OCI-LY3 (cell line): ENCODE measurements around the gene NTN4.

ENCODE experiments used
- H2AFZ ChIP-seq: fragments of 200-600, 300-600 bp; shearing (Covaris generic); 2 replicates; pipeline ENCODE4 v1.6.0; 2014; ENCODE audit warnings: antibody characterized with exemption, low read depth, low read length
- H3K27ac ChIP-seq: fragments of 200-600, 300-600 bp; sonication (generic); 2 replicates; pipeline ENCODE4 v1.5.1; 2014; ENCODE audit warnings: mild to moderate bottlenecking, low read length, moderate library complexity, mixed read lengths
- H3K27me3 ChIP-seq: fragments of 200-600, 300-600 bp; sonication (generic); 2 replicates; pipeline ENCODE4 v1.6.1; 2014; ENCODE audit warnings: low read depth, low read length, mixed read lengths
- H3K36me3 ChIP-seq: fragments of 200-600, 300-600 bp; sonication (generic); replicated peaks from 2 replicates; pipeline ENCODE3; 2014; ENCODE audit warnings: low read depth, low read length, mixed read lengths
- H3K4me1 ChIP-seq: fragments of 300-600, 200-600 bp; sonication (generic); 2 replicates; pipeline ENCODE4 v1.6.1; 2014; ENCODE audit warnings: low read length, mixed read lengths
- H3K4me2 ChIP-seq: fragments of 200-600, 300-600 bp; sonication (generic); 2 replicates; pipeline ENCODE4 v1.6.1; 2014; ENCODE audit warnings: low read length, mixed read lengths
- H3K4me3 ChIP-seq: fragments of 300-600, 200-600 bp; sonication (generic); 2 replicates; pipeline ENCODE4 v1.5.1; 2014; ENCODE audit warnings: antibody characterized with exemption, mild to moderate bottlenecking, low read length, moderate library complexity
- H3K79me2 ChIP-seq: fragments of 300-600, 200-600 bp; shearing (Covaris generic); 2 replicates; pipeline ENCODE4 v1.6.1; 2014; ENCODE audit warnings: mild to moderate bottlenecking, low read length, mixed read lengths
- H3K9ac ChIP-seq: fragments of 300-600, 200-600 bp; shearing (Covaris generic); 2 replicates; pipeline ENCODE4 v1.6.0; 2014; ENCODE audit warnings: mild to moderate bottlenecking, low read length, moderate library complexity
- H3K9me3 ChIP-seq: fragments of 200-600, 300-600 bp; shearing (Covaris generic); 2 replicates; pipeline ENCODE4 v1.6.1; 2014; ENCODE audit warnings: low read length, mixed read lengths; ENCODE audit not compliant: insufficient read depth
- H4K20me1 ChIP-seq: fragments of 200-600, 300-600 bp; sonication (generic); 2 replicates; pipeline ENCODE4 v1.6.1; 2016; ENCODE audit warnings: low read length, mixed read lengths; ENCODE audit not compliant: insufficient read depth
- CTCF ChIP-seq: fragments of 200-600, 300-600 bp; sonication (generic); IDR thresholded peaks from 2 replicates; pipeline ENCODE4 v1.5.1; 2014; ENCODE audit warnings: antibody characterized with exemption, low read length, low read depth
- EZH2phosphoT487 ChIP-seq: fragments of 200-600 bp; shearing (Covaris generic); IDR thresholded peaks from 2 replicates; pipeline ENCODE4 v1.6.1; 2018; ENCODE audit warnings: antibody characterized with exemption, mixed run types, low read depth

NTN4 gene

GRCh38 chr12:95653771-95654546 lies 136.6 kb downstream of the NTN4 start:
- H3K9me3 ChIP-seq: no peaks in the 10 kb centered on the region
- H3K4me3 ChIP-seq: no peak overlapping the region
- H4K20me1 ChIP-seq: no peaks in the 10 kb centered on the region
- H3K27me3 ChIP-seq: peaks cover 12% of the 10 kb centered on the region; the same call in 1 of the 2 replicates
- no peak overlapping the region for H3K4me2 ChIP-seq
- H3K27ac ChIP-seq: no peak overlapping the region
- H3K4me1 ChIP-seq: no peaks in the 10 kb centered on the region
- no peak for TF ChIP-seq CTCF
- no peak for TF ChIP-seq EZH2phosphoT487
- no peaks in the 10 kb centered on the region for H3K79me2 ChIP-seq
- no peak overlapping the region for H3K9ac ChIP-seq
- no peaks in the 10 kb centered on the region for H3K36me3 ChIP-seq
- no peak overlapping the region for H2AFZ ChIP-seq

GRCh38 chr12:95651681-95652080 lies 138.9 kb downstream of the NTN4 start:
- Histone ChIP-seq H3K4me1 (no peaks in the 10 kb centered on the region), H3K79me2 (no peaks in the 10 kb centered on the region), H3K4me2 (no peak overlapping the region), H3K36me3 (no peaks in the 10 kb centered on the region), H3K9ac (no peak overlapping the region), H3K27ac (no peak overlapping the region), H3K27me3 (peaks cover 13% of the 10 kb centered on the region), H4K20me1 (no peaks in the 10 kb centered on the region), H3K4me3 (no peak overlapping the region), H3K9me3 (no peaks in the 10 kb centered on the region), H2AFZ (no peak overlapping the region)
- no peak for TF ChIP-seq CTCF
- no peak for TF ChIP-seq EZH2phosphoT487

- Histone ChIP-seq H3K4me2 (no peak overlapping the region), H3K9ac (no peak overlapping the region), H3K27ac (no peak overlapping the region)
These were observed 141.4 kb downstream of the NTN4 start for GRCh38 chr12:95648990-95649791.

More at GRCh38 chr12:95648990-95649791, 141.4 kb downstream of the NTN4 start:
- no peaks in the 10 kb centered on the region for H3K79me2 ChIP-seq
- no peaks in the 10 kb centered on the region for H3K36me3 ChIP-seq
- no peak overlapping the region for H2AFZ ChIP-seq
- TF ChIP-seq CTCF (no peak), EZH2phosphoT487 (no peak)
- no peaks in the 10 kb centered on the region for H3K4me1 ChIP-seq
- no peaks in the 10 kb centered on the region for H3K9me3 ChIP-seq
- no peaks in the 10 kb centered on the region for H4K20me1 ChIP-seq
- H3K27me3 ChIP-seq: peaks cover 17% of the 10 kb centered on the region
- H3K4me3 ChIP-seq: no peak overlapping the region
